ENCODE data around the gene BEST1. TPM values are rescaled to one million over a fixed set of nuclear protein-coding genes. Genes with fewer than 3 reads are reported as not detected.

BEST1 gene
- total and polyA plus RNA-seq, 2 donors (not counting 3 experiments of a cell fraction or from before 2014, with no cell fraction given): 0.04 TPM; not detected in 1

- ChIA-PET CTCF (interaction anchor here (0.7 to 2.0 kb wide), 5 partner anchors 17 to 156 kb away, joined by 3 to 9 read pairs (median 5); no protein-coding TSS in a partner anchor), POLR2A (no interaction called here)
- TF ChIP-seq POLR2AphosphoS5 (IDR thresholded peaks at IDR 0.05; ENCODE audit: insufficient read depth, low read depth, low read length): no peak
- TF ChIP-seq CTCF (IDR thresholded peaks at IDR 0.05; ENCODE audit: extremely low read depth in 1 of 2, insufficient read depth in 1 of 2, low read depth in 1 of 2, low read length in 2 of 2): no peak
- no peak for TF ChIP-seq POLR2A (IDR thresholded peaks at IDR 0.05; ENCODE audit: low read depth, low read length)
- TF ChIP-seq FOS (IDR thresholded peaks at IDR 0.05; ENCODE audit: borderline replicate concordance, insufficient read depth, low read length): no peak
- TF ChIP-seq EZH2 (IDR thresholded peaks at IDR 0.05; ENCODE audit: borderline replicate concordance, low read depth, low read length, severe bottlenecking): no peak
- no peak for TF ChIP-seq GATA2 (IDR thresholded peaks at IDR 0.05; ENCODE audit: insufficient read depth, insufficient read length, low read depth, low read length)
- TF ChIP-seq JUN (IDR thresholded peaks at IDR 0.05; ENCODE audit: borderline replicate concordance, insufficient read depth, insufficient read length, low read depth): no peak
- TF ChIP-seq MAX (IDR thresholded peaks at IDR 0.05; ENCODE audit: insufficient read depth, insufficient read length): no peak
- no peak for TF ChIP-seq MYC (IDR thresholded peaks at IDR 0.05; ENCODE audit: low read depth, low read length)
- intact Hi-C loops (cut with micrococcal nuclease): no loop called here
- Histone ChIP-seq H3K4me2 (ENCODE audit: insufficient read depth, low read length) (no peak overlapping the region), H2AFZ (ENCODE audit: low read depth, low read length) (no peak overlapping the region), H3K9ac (replicated peaks; ENCODE audit: extremely low read depth, insufficient read depth, low read length) (no peak overlapping the region), H3K9me3 (replicated peaks; ENCODE audit: control insufficient read depth, insufficient read depth, low read length) (no peaks in the 10 kb centered on the region), H3K4me1 (ENCODE audit: control insufficient read depth, extremely low read depth, insufficient read depth, low read length) (no peaks in the 10 kb centered on the region), H3K9me1 (replicated peaks; ENCODE audit: control insufficient read depth, extremely low read depth, insufficient read depth, low read length) (no peaks in the 10 kb centered on the region), H3K79me2 (ENCODE audit: control insufficient read depth, insufficient read depth, low read length) (no peaks in the 10 kb centered on the region), H3K4me3 (replicated peaks in 1 of 3; ENCODE audit: insufficient read depth in 1 of 3, low read depth in 1 of 3, low read length in 3 of 3) (no peak overlapping the region), H3K27me3 (ENCODE audit: control insufficient read depth in 2 of 2, insufficient read depth in 2 of 2, low read length in 2 of 2) (peaks cover 3 to 14% of the 10 kb centered on the region in 2 experiments), H3K36me3 (ENCODE audit: control insufficient read depth in 2 of 2, extremely low read depth in 1 of 2, insufficient read depth in 2 of 2, low read length in 2 of 2) (no peaks in the 10 kb centered on the region), H4K20me1 (replicated peaks; ENCODE audit: control insufficient read depth, extremely low read depth, insufficient read depth, low read length) (no peaks in the 10 kb centered on the region), H3K27ac (ENCODE audit: insufficient read depth, low read depth, low read length) (no peak overlapping the region)
- dilution Hi-C loops (cut with MboI; ENCODE audit: extremely low pct_ligation_motif_present, low sequenced_read_pairs): loop anchor here (10.0 kb wide), 1 partner anchor 179 kb away; no protein-coding TSS in a partner anchor
- DNase-seq (ENCODE audit: low read depth, low spot score): no peak
- BruUV-seq (replicated peaks): no TSS peak
- FAIRE-seq: no peak
Measured at GRCh38 chr11:61925736-61926135, 24.4 kb upstream of the BEST1 start.
